Measurements from ENCODE around the gene UBE2J2.

UBE2J2 gene

GRCh38 chr1:1283821-1284220 is 10.2 kb upstream of the UBE2J2 start:
- no peaks in the 10 kb centered on the region for H3K36me3 ChIP-seq (ENCODE audit: insufficient read depth)
- no peaks in the 10 kb centered on the region for H4K20me1 ChIP-seq (ENCODE audit: insufficient read depth)
- no peak overlapping the region for H2AFZ ChIP-seq (ENCODE audit: low read depth)
- no peak overlapping the region for H3K4me3 ChIP-seq (IDR thresholded peaks at IDR 0.05; ENCODE audit: insufficient read depth, low read depth, low read length)
- no peak overlapping the region for H3K27ac ChIP-seq
- H3K79me2 ChIP-seq (ENCODE audit: insufficient read depth, low read depth), result no peaks in the 10 kb centered on the region
- peaks cover 3% of the 10 kb centered on the region for H3K4me1 ChIP-seq (ENCODE audit: low read depth, poor library complexity, severe bottlenecking)
- no peak overlapping the region for H3K9ac ChIP-seq
- TF ChIP-seq CTCF (conservative IDR thresholded peaks at IDR 0.05; ENCODE audit: low read depth, low read length), result no peak
- H3K4me2 ChIP-seq, result no peak overlapping the region
- H3K27me3 ChIP-seq (ENCODE audit: insufficient read depth, low read depth), result peaks cover 35% of the 10 kb centered on the region

GRCh38 chr1:1282998-1283397 is 9.3 kb upstream of the UBE2J2 start:
- H3K36me3 ChIP-seq (ENCODE audit: insufficient read depth), result no peaks in the 10 kb centered on the region
- H3K27ac ChIP-seq, result no peak overlapping the region
- H3K4me2 ChIP-seq, result no peak overlapping the region
- no peak overlapping the region for H2AFZ ChIP-seq (ENCODE audit: low read depth)
- no peak overlapping the region for H3K9ac ChIP-seq
- peaks cover 3% of the 10 kb centered on the region for H3K4me1 ChIP-seq (ENCODE audit: low read depth, poor library complexity, severe bottlenecking)
- H3K4me3 ChIP-seq (IDR thresholded peaks at IDR 0.05; ENCODE audit: insufficient read depth, low read depth, low read length), result no peak overlapping the region
- no peak for TF ChIP-seq CTCF (conservative IDR thresholded peaks at IDR 0.05; ENCODE audit: low read depth, low read length)
- H3K27me3 ChIP-seq (ENCODE audit: insufficient read depth, low read depth), result peaks cover 35% of the 10 kb centered on the region
- H4K20me1 ChIP-seq (ENCODE audit: insufficient read depth), result no peaks in the 10 kb centered on the region
- H3K79me2 ChIP-seq (ENCODE audit: insufficient read depth, low read depth), result no peaks in the 10 kb centered on the region

GRCh38 chr1:1281533-1282321 is 8.1 kb upstream of the UBE2J2 start:
- no peak overlapping the region for H3K9ac ChIP-seq
- no peak overlapping the region for H3K4me3 ChIP-seq (IDR thresholded peaks at IDR 0.05; ENCODE audit: insufficient read depth, low read depth, low read length)
- peaks cover 3% of the 10 kb centered on the region for H3K4me1 ChIP-seq (ENCODE audit: low read depth, poor library complexity, severe bottlenecking)
- H3K27ac ChIP-seq, result no peak overlapping the region
- no peaks in the 10 kb centered on the region for H4K20me1 ChIP-seq (ENCODE audit: insufficient read depth)
- no peak overlapping the region for H2AFZ ChIP-seq (ENCODE audit: low read depth)
- no peaks in the 10 kb centered on the region for H3K36me3 ChIP-seq (ENCODE audit: insufficient read depth)
- H3K79me2 ChIP-seq (ENCODE audit: insufficient read depth, low read depth), result no peaks in the 10 kb centered on the region
- H3K27me3 ChIP-seq (ENCODE audit: insufficient read depth, low read depth), result peaks cover 24% of the 10 kb centered on the region
- H3K4me2 ChIP-seq, result no peak overlapping the region
- no peak for TF ChIP-seq CTCF (conservative IDR thresholded peaks at IDR 0.05; ENCODE audit: low read depth, low read length)

- H3K36me3 ChIP-seq (ENCODE audit: insufficient read depth), result no peaks in the 10 kb centered on the region
- H3K4me1 ChIP-seq (ENCODE audit: low read depth, poor library complexity, severe bottlenecking), result peaks cover 3% of the 10 kb centered on the region
- peaks cover 17% of the 10 kb centered on the region; the same call in 1 of the 2 replicates for H3K27me3 ChIP-seq (ENCODE audit: insufficient read depth, low read depth)
- no peak for TF ChIP-seq CTCF (conservative IDR thresholded peaks at IDR 0.05; ENCODE audit: low read depth, low read length)
- H3K79me2 ChIP-seq (ENCODE audit: insufficient read depth, low read depth), result no peaks in the 10 kb centered on the region
- H3K4me3 ChIP-seq (IDR thresholded peaks at IDR 0.05; ENCODE audit: insufficient read depth, low read depth, low read length), result no peak overlapping the region
- no peak overlapping the region for H3K27ac ChIP-seq
- H3K4me2 ChIP-seq, result no peak overlapping the region
- H2AFZ ChIP-seq (ENCODE audit: low read depth), result no peak overlapping the region
- H3K9ac ChIP-seq, result no peak overlapping the region
- no peaks in the 10 kb centered on the region for H4K20me1 ChIP-seq (ENCODE audit: insufficient read depth)
Observed at GRCh38 chr1:1280782-1281481, 7.3 kb upstream of the UBE2J2 start.
